ENCODE results near the gene RHOC.
A peak's percentile ranks its signal among the peaks of the same experiment; 100 is the strongest.

Gene RHOC

DNA sequence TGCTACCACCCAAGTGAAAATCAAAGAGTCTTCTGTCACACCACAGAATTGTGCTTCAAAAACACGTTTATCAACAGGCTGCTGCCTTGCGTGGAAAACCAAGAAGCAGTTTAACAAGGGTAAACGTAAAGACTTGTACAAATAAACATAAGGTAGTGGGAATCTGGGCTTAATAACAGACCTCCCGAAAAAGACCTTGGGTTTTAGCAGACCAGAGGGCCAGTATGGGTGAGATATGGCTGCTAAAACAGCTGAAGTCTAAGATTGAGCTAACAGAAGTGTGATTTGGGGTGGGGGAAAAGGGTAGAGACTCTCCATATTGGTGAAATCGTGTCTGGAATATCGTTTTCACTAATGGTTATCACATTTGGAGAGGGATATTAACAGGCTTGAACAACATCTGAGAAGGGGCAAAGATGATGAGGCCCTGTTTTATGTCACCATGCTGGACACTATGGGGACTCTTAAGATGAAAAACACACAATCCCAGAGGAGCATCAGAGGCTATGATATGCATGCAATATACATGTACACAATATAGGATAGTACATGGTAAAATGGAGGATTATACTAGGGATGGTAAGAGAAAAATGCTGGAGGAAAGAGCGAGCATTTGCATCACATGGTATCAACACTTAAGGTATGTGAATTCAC is 31.1 kb downstream of the RHOC start:
- DNase-seq, result no peak

DNA sequence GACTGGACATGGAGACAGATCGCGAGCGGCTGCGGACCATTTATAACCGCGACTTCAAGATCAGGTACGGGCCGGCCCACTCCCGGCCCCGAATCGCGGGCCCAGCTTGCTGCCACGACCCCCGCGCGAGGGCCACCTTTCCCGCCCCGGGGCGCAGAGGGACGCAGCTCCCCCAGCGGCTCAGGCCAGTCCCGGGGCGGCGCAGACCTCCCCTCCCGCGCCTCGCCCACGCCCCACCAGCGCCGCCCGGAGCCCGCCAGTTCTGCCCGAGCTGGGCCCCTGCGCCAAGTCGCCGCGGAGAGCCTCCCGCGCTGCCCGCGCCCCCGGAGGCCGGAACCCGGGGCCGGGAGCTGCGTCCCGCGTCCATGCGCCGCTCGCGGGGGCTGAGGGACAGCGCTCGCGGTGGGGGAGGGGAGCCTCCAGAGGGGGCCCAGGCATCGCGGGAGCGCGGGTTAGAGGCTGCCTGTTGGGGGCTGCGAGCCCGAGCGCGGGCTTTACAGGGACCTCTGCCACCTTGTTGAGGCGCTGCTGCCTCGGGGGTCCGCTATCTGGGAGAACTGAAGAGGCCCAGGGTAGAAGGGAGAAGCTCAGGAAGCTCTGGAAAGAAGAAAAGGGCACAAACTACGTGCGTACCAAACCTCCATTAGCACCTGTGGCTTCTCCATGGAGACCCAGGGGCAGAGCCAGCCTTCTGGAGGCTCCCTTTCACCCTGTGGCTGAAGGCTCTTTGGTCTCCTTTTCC is 31.8 kb downstream of the RHOC start:
- peak; percentile 72 for DNase-seq

DNA sequence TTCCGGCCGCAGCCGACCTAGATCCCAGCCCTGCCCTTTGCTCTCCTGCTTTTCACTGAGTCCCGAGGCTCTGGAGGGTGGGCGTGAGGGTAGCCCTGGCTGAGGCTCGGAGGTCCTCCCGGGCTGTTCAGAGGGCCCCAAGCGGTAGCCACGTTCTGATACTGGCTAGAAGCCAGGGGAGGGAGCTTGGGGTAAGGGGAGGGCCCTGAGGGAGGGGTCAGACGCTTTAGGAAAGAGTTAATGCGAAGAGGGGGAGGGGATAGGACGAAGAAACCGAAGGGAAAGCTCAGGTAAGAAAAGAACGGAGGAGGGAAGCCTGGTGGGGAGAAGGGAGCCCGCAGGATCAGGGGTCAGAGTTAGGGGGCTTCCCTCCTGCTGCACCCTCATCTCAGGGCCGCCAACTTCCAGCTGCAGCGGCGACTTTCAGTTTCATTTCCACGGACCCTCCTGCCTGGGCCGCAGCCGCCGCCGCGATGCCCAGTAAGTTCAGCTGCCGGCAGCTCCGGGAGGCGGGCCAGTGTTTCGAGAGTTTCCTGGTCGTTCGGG is 32.4 kb downstream of the RHOC start, which contains the start of gene MOV10:
MOV10 (plus strand) TSS at position 220 of the 546 bp plus-strand sequence; CDS start at position 474, 254 bp downstream.
- peak; percentile 79 for DNase-seq

DNA sequence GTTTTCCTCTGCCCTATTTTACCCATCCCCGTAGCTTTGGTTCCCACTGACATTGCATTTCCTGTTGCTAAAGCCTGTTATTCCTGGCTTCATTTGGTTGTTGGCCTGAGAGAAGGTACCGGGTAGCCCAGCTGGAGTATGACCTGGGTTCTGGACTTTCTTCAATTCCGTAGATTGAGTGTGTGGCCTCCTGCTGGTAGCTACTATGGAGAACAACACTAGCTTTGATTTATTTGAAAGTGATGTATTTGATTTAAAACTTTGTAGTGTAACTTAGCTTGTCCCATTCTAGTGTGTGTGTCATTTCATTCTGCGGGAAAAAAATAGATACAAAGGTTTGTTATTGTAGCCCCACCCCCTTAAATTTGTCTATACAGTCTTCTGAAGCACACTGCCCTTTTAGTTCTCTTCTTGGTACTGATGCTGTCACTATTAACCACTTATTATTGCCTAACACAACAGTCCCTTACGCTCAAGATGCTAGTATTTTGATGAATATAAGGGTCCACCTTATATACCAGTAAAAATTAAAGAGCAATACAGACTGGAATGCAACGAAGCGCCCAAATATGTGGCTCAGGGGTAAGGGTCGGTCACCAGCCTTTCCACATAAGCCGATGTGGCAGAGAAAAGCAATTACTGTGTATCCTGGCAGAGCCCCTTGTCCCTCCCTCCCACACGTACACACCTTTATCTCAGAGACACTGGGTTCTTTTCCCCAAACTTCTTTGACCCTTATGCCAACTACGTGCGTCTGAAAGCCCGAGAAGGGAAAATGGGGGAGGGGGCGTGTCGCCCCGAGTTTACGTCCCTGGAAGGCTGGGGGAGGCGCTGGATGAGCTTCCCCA is 33.1 kb downstream of the RHOC start:
- DNase-seq, result peak; percentile 39

DNA sequence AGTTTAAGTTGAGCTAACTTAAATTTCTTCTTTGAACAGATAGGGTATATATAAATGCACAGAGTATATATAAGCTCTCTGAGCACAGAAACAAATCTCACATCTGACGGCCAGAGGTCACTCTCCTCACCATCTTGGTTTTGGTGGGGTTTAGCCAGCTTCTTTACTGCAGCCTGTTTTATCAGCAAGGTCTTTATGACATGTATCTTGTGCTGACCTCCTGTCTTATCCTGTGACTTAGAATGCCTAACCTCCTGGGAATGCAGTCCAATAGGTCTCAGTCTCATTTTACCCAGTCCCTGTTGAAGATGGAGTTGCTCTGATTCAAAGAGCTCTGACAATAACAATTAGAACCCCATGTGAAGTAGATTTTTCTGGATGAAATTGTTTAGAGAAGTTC is 34.1 kb downstream of the RHOC start:
- no peak for DNase-seq

DNA sequence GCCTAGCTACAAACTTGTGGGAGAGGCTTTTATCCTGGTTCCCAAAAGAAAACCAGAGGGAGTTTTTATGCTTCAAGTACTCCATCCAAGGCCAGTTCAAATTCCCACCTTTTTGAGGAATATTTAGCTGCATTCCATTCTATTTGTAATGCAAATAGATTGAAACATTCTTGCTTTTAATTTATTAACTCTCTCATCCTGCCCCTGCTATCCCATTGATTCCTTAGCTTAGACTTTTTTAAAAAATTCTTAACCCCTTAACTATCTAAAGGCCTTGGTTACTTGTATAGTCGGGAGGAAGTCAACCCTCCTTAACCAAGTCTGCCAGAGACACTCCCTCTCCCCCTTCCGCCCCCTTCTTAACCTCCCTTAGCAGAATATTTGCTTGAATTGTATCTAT is 34.9 kb downstream of the RHOC start:
- no peak for DNase-seq

DNA sequence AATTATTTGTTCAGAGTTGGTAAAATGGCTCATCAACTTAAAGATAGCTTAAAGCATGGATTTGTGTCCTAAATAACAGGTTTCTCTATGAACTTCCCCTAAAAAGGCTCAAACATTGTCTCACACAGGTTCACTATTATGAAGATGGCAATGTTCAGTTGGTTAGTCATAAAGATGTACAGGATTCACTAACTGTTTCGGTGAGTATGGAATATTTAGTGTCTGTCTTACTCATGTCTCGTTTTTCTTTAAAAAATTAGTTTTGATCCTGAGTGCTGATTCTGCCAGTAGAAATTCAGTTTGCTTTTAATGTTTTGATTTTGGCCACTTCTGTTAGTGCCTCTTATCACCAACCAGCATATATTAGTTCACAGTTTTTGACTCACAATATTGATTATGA is 40.0 kb downstream of the RHOC start:
- DNase-seq, result no peak

DNA sequence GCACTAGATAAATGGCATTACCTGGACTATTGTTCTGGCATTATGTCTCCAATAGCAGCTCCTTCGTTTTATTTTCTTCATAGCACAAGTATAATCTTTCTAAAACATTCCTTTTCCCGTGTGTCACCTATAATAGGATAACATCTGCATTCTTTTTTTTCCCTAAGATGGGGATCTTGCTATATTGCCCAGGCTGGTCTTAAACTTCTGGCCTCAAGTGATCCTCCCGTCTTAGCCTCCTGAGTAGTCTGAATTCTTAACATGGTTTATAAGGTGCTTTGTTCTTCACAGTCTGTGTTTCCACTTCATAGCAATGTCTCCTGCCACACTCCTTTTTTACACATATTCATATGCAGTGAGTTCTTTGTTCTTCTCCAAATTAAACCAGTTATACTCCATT is 41.1 kb downstream of the RHOC start:
- DNase-seq, result no peak

DNA sequence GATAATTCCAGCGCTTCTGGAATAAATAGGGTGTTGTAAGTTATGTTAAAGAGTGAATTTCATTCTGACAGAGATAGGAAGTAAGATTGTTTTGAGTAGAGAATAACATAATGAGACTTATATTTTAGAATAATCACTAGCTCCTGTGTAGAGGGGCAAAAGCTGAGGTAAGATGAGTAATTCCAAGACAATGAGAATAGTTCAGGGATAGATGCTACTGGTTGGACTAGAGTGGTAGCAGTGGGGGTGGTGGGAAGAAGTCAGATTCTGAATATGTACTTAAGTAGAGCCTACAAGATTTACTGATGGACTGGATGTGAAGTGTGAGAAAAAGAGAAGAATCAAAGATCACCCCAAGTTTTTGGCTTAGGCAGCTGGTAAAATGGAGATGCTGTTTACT is 55.7 kb downstream of the RHOC start:
- DNase-seq, result no peak

Measured in left hindlimb (tissue), 1 donor.